Loucy (cell line): ENCODE measurements around the gene NIPAL4.
"Not testable (repeated sequence)": the region's sequence is repeated elsewhere in the genome, so short reads cannot be mapped to it uniquely, and the experiment has no call there.

Source experiments
- H2AFZ ChIP-seq: fragments of 200-600 bp; sonication (generic); 2 replicates; pipeline ENCODE4 v1.6.0; 2016; ENCODE audit warnings: antibody characterized with exemption, mild to moderate bottlenecking, low read length, moderate library complexity
- H3F3A ChIP-seq: fragments of 200-600 bp; 2 replicates; pipeline ENCODE4 v1.6.0; 2016; ENCODE audit warnings: antibody characterized with exemption, low read depth, mild to moderate bottlenecking
- H3K27me3 ChIP-seq: fragments of 200-600 bp; sonication (generic); 2 replicates; pipeline ENCODE4 v1.6.1; 2014; ENCODE audit warnings: low read length, mild to moderate bottlenecking; ENCODE audit not compliant: insufficient read depth, poor library complexity, severe bottlenecking
- H3K36me3 ChIP-seq: fragments of 200-600 bp; sonication (generic); 2 replicates; pipeline ENCODE4 v1.6.1; 2016; ENCODE audit warnings: low read length; ENCODE audit not compliant: insufficient read depth
- H3K4me1 ChIP-seq: fragments of 200-600 bp; sonication (generic); 2 replicates; pipeline ENCODE4 v1.5.1; 2014; ENCODE audit warnings: low read length, mild to moderate bottlenecking; ENCODE audit not compliant: insufficient read depth, poor library complexity, severe bottlenecking
- H3K4me2 ChIP-seq: fragments of 200-600 bp; sonication (generic); 2 replicates; pipeline ENCODE4 v1.6.0; 2014; ENCODE audit warnings: antibody characterized with exemption, low read length, low read depth, mild to moderate bottlenecking; ENCODE audit not compliant: poor library complexity, severe bottlenecking
- H3K4me3 ChIP-seq: fragments of 200-600 bp; sonication (generic); 2 replicates; pipeline ENCODE4 v1.5.1; 2014; ENCODE audit warnings: low read length, mild to moderate bottlenecking, mixed read lengths; ENCODE audit not compliant: poor library complexity, severe bottlenecking
- H3K79me2 ChIP-seq: fragments of 200-600 bp; sonication (generic); 2 replicates; pipeline ENCODE4 v1.6.1; 2014; ENCODE audit warnings: low read length; ENCODE audit not compliant: insufficient read depth
- H3K9ac ChIP-seq: fragments of 200-600 bp; sonication (generic); 2 replicates; pipeline ENCODE4 v1.6.0; 2014; ENCODE audit warnings: mild to moderate bottlenecking, low read depth, low read length, moderate library complexity; ENCODE audit not compliant: poor library complexity, severe bottlenecking
- H3K9me2 ChIP-seq: fragments of 200-600 bp; sonication (generic); replicated peaks from 2 replicates; pipeline ENCODE4 v1.6.1; 2016; ENCODE audit warnings: low read depth, low read length, mixed read lengths
- H3K9me3 ChIP-seq: fragments of 200-600 bp; sonication (generic); 2 replicates; pipeline ENCODE4 v1.6.1; 2014; ENCODE audit warnings: mild to moderate bottlenecking, antibody characterized with exemption, low read length, low read depth; ENCODE audit not compliant: insufficient read depth
- H4K20me1 ChIP-seq: fragments of 200-600 bp; sonication (generic); 2 replicates; pipeline ENCODE4 v1.6.0; 2014; ENCODE audit warnings: antibody characterized with exemption, low read length, mild to moderate bottlenecking; ENCODE audit not compliant: insufficient read depth, poor library complexity, severe bottlenecking
- EZH2phosphoT487 ChIP-seq: fragments of 200-600 bp; IDR thresholded peaks from 2 replicates; pipeline ENCODE4 v1.6.1; 2018; ENCODE audit warnings: antibody characterized with exemption, mild to moderate bottlenecking, moderate library complexity, borderline replicate concordance
- TF ChIP-seq, protein P1 (sequence below): fragments of 200-600 bp; sonication (generic); conservative IDR thresholded peaks from 2 replicates; pipeline ENCODE4 v1.5.1; 2014; ENCODE audit warnings: mild to moderate bottlenecking, antibody characterized with exemption, low read length

NIPAL4 gene

GRCh38 chr5:157479612-157480510 is 19.8 kb downstream of the NIPAL4 start:
- no peaks in the 10 kb centered on the region for H3K36me3 ChIP-seq
- H3K79me2 ChIP-seq = no peaks in the 10 kb centered on the region
- H2AFZ ChIP-seq = no peak overlapping the region
- no peaks in the 10 kb centered on the region for H3K4me1 ChIP-seq
- no peaks in the 10 kb centered on the region for H3K9me2 ChIP-seq
- H3K4me3 ChIP-seq = no peak overlapping the region
- no peaks in the 10 kb centered on the region for H3F3A ChIP-seq
- no peaks in the 10 kb centered on the region for H3K9me3 ChIP-seq
- H3K27me3 ChIP-seq = no peaks in the 10 kb centered on the region
- no peak overlapping the region for H3K4me2 ChIP-seq
- H4K20me1 ChIP-seq = no peaks in the 10 kb centered on the region
- TF ChIP-seq EZH2phosphoT487 = no peak
- TF ChIP-seq, protein P1, sequence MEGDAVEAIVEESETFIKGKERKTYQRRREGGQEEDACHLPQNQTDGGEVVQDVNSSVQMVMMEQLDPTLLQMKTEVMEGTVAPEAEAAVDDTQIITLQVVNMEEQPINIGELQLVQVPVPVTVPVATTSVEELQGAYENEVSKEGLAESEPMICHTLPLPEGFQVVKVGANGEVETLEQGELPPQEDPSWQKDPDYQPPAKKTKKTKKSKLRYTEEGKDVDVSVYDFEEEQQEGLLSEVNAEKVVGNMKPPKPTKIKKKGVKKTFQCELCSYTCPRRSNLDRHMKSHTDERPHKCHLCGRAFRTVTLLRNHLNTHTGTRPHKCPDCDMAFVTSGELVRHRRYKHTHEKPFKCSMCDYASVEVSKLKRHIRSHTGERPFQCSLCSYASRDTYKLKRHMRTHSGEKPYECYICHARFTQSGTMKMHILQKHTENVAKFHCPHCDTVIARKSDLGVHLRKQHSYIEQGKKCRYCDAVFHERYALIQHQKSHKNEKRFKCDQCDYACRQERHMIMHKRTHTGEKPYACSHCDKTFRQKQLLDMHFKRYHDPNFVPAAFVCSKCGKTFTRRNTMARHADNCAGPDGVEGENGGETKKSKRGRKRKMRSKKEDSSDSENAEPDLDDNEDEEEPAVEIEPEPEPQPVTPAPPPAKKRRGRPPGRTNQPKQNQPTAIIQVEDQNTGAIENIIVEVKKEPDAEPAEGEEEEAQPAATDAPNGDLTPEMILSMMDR = no peak
- H3K9ac ChIP-seq = no peak overlapping the region

- Histone ChIP-seq H3K36me3 (no peaks in the 10 kb centered on the region), H3K9me2 (no peaks in the 10 kb centered on the region), H3K27me3 (no peaks in the 10 kb centered on the region), H3K79me2 (no peaks in the 10 kb centered on the region), H3K9me3 (no peaks in the 10 kb centered on the region), H2AFZ (no peak overlapping the region), H3F3A (no peaks in the 10 kb centered on the region), H3K4me3 (no peak overlapping the region), H3K4me1 (no peaks in the 10 kb centered on the region), H3K9ac (no peak overlapping the region), H3K4me2 (no peak overlapping the region), H4K20me1 (no peaks in the 10 kb centered on the region)
- no peak for TF ChIP-seq EZH2phosphoT487
- TF ChIP-seq, protein P1 = no peak
Observed at GRCh38 chr5:157481265-157481664, 21.3 kb downstream of the NIPAL4 start.

- Histone ChIP-seq H3K79me2 (no peaks in the 10 kb centered on the region), H3K4me2 (no peak overlapping the region), H4K20me1 (no peaks in the 10 kb centered on the region), H3F3A (no peaks in the 10 kb centered on the region), H3K36me3 (no peaks in the 10 kb centered on the region), H3K4me1 (no peaks in the 10 kb centered on the region), H3K9ac (no peak overlapping the region), H3K9me2 (no peaks in the 10 kb centered on the region), H3K9me3 (no peaks in the 10 kb centered on the region), H3K27me3 (no peaks in the 10 kb centered on the region), H2AFZ (no peak overlapping the region), H3K4me3 (no peak overlapping the region)
- TF ChIP-seq, protein P1 = no peak
- TF ChIP-seq EZH2phosphoT487 = no peak
Observed at GRCh38 chr5:157481666-157482065, 21.7 kb downstream of the NIPAL4 start.

- not testable (repeated sequence) for H4K20me1 ChIP-seq, H3F3A ChIP-seq, H3K27me3 ChIP-seq, H2AFZ ChIP-seq, H3K4me1 ChIP-seq, H3K79me2 ChIP-seq, H3K9me2 ChIP-seq, H3K4me3 ChIP-seq, H3K9ac ChIP-seq, H3K9me3 ChIP-seq, H3K36me3 ChIP-seq, H3K4me2 ChIP-seq
Observed at GRCh38 chr5:157482702-157483101, 22.7 kb downstream of the NIPAL4 start.
